Hepatocyte (in vitro differentiated cells): ENCODE results near the gene ZNF117. TPM values are rescaled to one million over a fixed set of nuclear protein-coding genes. Genes with fewer than 3 reads are reported as not detected.

ENCODE experiments used
- DNase-seq: peaks from one replicate; pipeline ENCODE4 v3.0.0-alpha.2; 2016; ENCODE audit warnings: low spot score
- H2AFZ ChIP-seq: fragments of 200-600 bp; sonication (generic); 2 replicates; pipeline ENCODE4 v1.6.0; 2016; ENCODE audit warnings: antibody characterized with exemption, mild to moderate bottlenecking
- H3K27ac ChIP-seq: fragments of 200-600 bp; sonication (generic); 2 replicates; pipeline ENCODE4 v1.5.1; 2016; ENCODE audit warnings: mild to moderate bottlenecking
- H3K27me3 ChIP-seq: fragments of 200-600 bp; sonication (generic); 2 replicates; pipeline ENCODE4 v1.6.1; 2016
- H3K36me3 ChIP-seq: fragments of 200-600 bp; sonication (generic); replicated peaks from 2 replicates; pipeline ENCODE4 v1.5.1; 2016; ENCODE audit warnings: low read depth; ENCODE audit not compliant: insufficient read depth
- H3K4me1 ChIP-seq: fragments of 200-600 bp; sonication (generic); 2 replicates; pipeline ENCODE4 v1.5.1; 2016; ENCODE audit warnings: mild to moderate bottlenecking, moderate library complexity; ENCODE audit not compliant: insufficient read depth
- H3K4me2 ChIP-seq: fragments of 200-600 bp; sonication (generic); 2 replicates; pipeline ENCODE4 v1.6.0; 2016
- H3K4me3 ChIP-seq: fragments of 200-600 bp; sonication (generic); 2 replicates; pipeline ENCODE4 v1.5.1; 2016; ENCODE audit warnings: mild to moderate bottlenecking
- H3K79me2 ChIP-seq: fragments of 200-600 bp; sonication (generic); 2 replicates; pipeline ENCODE4 v1.6.0; 2017; ENCODE audit warnings: mild to moderate bottlenecking
- H3K9me2 ChIP-seq: fragments of 200-600 bp; sonication (generic); replicated peaks from 2 replicates; pipeline ENCODE4 v1.6.0; 2017; ENCODE audit warnings: mild to moderate bottlenecking; ENCODE audit not compliant: insufficient read depth
- H3K9me3 ChIP-seq: fragments of 200-600 bp; sonication (generic); 2 replicates; pipeline ENCODE4 v1.5.1; 2016; ENCODE audit warnings: low read depth, mild to moderate bottlenecking
- H4K20me1 ChIP-seq: fragments of 200-600 bp; sonication (generic); 2 replicates; pipeline ENCODE4 v1.6.0; 2016; ENCODE audit warnings: mild to moderate bottlenecking; ENCODE audit not compliant: insufficient read depth, poor library complexity, severe bottlenecking
- EZH2 ChIP-seq: fragments of 200-600 bp; sonication (generic); IDR thresholded peaks from 2 replicates; pipeline ENCODE4 v1.6.1; 2016; ENCODE audit warnings: antibody characterized with exemption, mild to moderate bottlenecking, borderline replicate concordance
- EZH2phosphoT487 ChIP-seq: fragments of 200-600 bp; sonication (generic); IDR thresholded peaks from one replicate; pipeline ENCODE4 v1.6.1; 2018; ENCODE audit warnings: antibody characterized with exemption, mild to moderate bottlenecking, low read depth, moderate library complexity; ENCODE audit not compliant: unreplicated experiment, severe bottlenecking
- WGBS: methylation state at CpG from one replicate; pipeline ENCODE4 v1.1.6; 2016; ENCODE audit warnings: low lambda C conversion rate; ENCODE audit errors: missing lambda C conversion rate; 5-methylcytosine and 5-hydroxymethylcytosine counted together
- polyA plus RNA-seq: library from polyadenylated mRNA; unstranded; fragments of >200 nt; fragmentation: Nextera tagmentation; extraction: Ambion mirVana; gene quantifications from 2 replicates; pipeline ENCODE4 v1.2.1, GENCODE V29; 2016
- total RNA-seq: library from RNA; depleted of rRNA; stranded (reverse); fragments of >200 nt; gene quantifications from 2 replicates; pipeline ENCODE4 v1.2.3, GENCODE V29; 2014
- TF ChIP-seq, protein P1 (sequence below): fragments of 200-600 bp; sonication (generic); IDR thresholded peaks from 2 replicates; pipeline ENCODE4 v1.5.1; 2016; ENCODE audit warnings: antibody characterized with exemption, mild to moderate bottlenecking; ENCODE audit not compliant: poor library complexity

Gene ZNF117
- total and polyA plus RNA-seq, 2 experiments from 2014 or later: 4.1 to 16.8 TPM

DNA sequence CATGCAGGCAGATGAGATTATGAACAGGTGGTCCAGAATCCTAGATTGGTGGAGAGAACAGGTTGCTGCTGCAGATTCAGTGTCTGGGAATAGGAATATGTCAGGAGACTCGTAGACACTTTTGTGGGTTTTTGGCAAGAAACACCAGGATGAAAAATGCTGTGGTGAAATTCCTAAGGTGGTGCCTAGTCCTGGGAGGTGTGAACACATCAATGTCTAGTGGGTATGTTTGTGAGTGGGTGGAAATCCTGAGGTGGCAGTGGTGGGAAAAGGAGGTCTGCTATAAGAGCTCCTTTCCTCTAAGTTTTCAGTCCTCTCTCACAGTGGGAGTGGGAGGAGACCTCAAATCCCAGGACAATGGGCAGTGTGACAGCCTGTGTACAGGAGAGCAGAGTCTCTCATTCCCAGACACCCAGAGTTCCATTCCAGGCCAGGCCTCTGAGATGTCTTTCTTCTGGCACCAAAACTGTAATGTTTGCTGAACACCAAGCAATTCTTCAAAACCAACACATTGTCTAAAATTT is 10.5 kb upstream of the ZNF117 start:
- DNase-seq: no peak
- no peaks in the 10 kb centered on the region for H3K36me3 ChIP-seq
- WGBS: 0% methylated on average over 1 of the region's 1 CpG
- no peak for TF ChIP-seq EZH2
- TF ChIP-seq, protein P1, sequence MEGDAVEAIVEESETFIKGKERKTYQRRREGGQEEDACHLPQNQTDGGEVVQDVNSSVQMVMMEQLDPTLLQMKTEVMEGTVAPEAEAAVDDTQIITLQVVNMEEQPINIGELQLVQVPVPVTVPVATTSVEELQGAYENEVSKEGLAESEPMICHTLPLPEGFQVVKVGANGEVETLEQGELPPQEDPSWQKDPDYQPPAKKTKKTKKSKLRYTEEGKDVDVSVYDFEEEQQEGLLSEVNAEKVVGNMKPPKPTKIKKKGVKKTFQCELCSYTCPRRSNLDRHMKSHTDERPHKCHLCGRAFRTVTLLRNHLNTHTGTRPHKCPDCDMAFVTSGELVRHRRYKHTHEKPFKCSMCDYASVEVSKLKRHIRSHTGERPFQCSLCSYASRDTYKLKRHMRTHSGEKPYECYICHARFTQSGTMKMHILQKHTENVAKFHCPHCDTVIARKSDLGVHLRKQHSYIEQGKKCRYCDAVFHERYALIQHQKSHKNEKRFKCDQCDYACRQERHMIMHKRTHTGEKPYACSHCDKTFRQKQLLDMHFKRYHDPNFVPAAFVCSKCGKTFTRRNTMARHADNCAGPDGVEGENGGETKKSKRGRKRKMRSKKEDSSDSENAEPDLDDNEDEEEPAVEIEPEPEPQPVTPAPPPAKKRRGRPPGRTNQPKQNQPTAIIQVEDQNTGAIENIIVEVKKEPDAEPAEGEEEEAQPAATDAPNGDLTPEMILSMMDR: no peak
- TF ChIP-seq EZH2phosphoT487: no peak
- no peak overlapping the region for H3K4me2 ChIP-seq
- no peaks in the 10 kb centered on the region for H4K20me1 ChIP-seq
- peaks cover 32% of the 10 kb centered on the region for H3K9me3 ChIP-seq
- H3K9me2 ChIP-seq: no peaks in the 10 kb centered on the region
- no peak overlapping the region for H2AFZ ChIP-seq
- H3K79me2 ChIP-seq: peaks cover 62% of the 10 kb centered on the region
- no peaks in the 10 kb centered on the region for H3K27me3 ChIP-seq
- peaks cover 5% of the 10 kb centered on the region for H3K4me1 ChIP-seq
- no peak overlapping the region for H3K4me3 ChIP-seq
- no peak overlapping the region for H3K27ac ChIP-seq

DNA sequence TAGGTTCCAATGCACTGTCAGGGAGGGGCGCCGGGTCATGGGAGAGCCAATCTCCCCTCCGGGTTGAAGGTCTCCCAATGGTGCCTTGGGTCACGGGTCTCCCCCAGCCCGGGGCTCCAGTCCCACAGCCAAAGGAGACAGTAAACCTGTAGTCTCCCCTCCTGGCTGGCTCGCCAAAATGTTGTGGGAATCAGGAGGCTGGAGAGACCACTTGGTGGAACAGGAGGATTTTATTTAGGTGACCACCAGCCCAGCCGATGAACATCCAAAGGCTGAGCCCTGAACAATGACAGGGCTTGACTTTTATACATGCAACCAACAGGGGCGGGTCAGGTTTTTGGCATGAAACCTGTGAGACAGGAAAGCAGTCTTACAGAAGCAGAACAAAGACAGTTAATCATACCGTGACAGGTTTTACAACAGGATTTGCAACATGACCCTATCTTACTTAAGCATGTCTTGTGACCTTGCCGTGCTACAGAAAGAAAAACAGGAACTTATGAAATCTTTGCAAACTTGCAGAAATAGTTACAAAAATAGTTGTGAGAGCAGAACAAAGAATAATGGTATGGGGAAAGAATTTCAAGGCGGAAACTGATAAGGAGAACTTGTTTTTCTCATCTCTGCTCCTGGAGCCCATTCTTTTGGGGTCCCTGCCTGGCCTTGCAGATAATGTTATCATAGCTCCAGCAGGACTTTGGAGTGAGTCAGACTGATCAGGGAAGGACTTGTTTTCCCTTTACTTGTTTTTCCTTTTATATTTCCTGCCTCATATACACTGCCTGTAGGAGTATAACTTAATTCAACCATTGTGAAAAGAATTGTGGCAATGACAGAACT is 8.5 kb upstream of the ZNF117 start:
- Histone ChIP-seq H3K27ac (peak overlapping the region; percentile 92), H3K36me3 (no peaks in the 10 kb centered on the region), H3K4me3 (no peak overlapping the region), H3K27me3 (no peaks in the 10 kb centered on the region), H3K4me2 (no peak overlapping the region), H2AFZ (no peak overlapping the region), H3K9me3 (peaks cover 42% of the 10 kb centered on the region), H3K9me2 (no peaks in the 10 kb centered on the region), H3K4me1 (no peaks in the 10 kb centered on the region), H4K20me1 (no peaks in the 10 kb centered on the region), H3K79me2 (peaks cover 45% of the 10 kb centered on the region)
- TF ChIP-seq EZH2phosphoT487: no peak
- TF ChIP-seq, protein P1: no peak
- TF ChIP-seq EZH2: no peak
- peak; percentile 30 for DNase-seq
- 92% methylated on average over 11 of the region's 11 CpGs for WGBS

DNA sequence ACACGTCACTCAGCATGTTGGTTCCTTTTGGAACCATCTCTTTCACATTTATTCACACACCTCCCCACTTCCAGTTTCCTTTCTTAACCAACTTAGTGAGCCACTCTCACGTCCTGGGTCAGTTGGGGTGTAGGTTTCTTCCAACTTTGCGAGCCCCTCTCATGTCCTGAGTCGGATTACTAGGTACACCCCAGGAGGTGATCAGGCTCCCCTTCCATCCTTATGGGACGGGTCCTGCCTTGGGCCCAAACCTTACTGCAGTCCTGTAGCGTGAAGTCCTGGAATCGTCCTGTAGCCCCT is 8.0 kb upstream of the ZNF117 start:
- Histone ChIP-seq H3K4me2 (no peak overlapping the region), H3K36me3 (no peaks in the 10 kb centered on the region), H3K9me3 (peaks cover 43% of the 10 kb centered on the region), H4K20me1 (no peaks in the 10 kb centered on the region), H3K9me2 (no peaks in the 10 kb centered on the region), H3K27ac (peak overlapping the region; percentile 92), H3K27me3 (no peaks in the 10 kb centered on the region), H3K4me1 (no peaks in the 10 kb centered on the region), H3K4me3 (no peak overlapping the region), H3K79me2 (peaks cover 39% of the 10 kb centered on the region), H2AFZ (no peak overlapping the region)
- no peak for DNase-seq
- TF ChIP-seq, protein P1: no peak
- TF ChIP-seq EZH2phosphoT487: no peak
- no peak for TF ChIP-seq EZH2
- WGBS: 96% methylated on average over 7 of the region's 7 CpGs
